IMR-90 (cell line): ENCODE measurements around the gene ABHD17B. TPM values are rescaled to one million over a fixed set of nuclear protein-coding genes. Genes with fewer than 3 reads are reported as not detected.

Experiments used
- ATAC-seq: fragments of 200-7000 bp; cut with Tn5 transposase; 2 replicates; pipeline ENCODE4 v1.9.1; 2020; ENCODE audit warnings: low read depth, mild to moderate bottlenecking, moderate library complexity
- BruUV-seq: library from RNA; stranded (reverse); fragments of 400-500 nt; replicated peaks from 2 replicates; lab custom pipeline; 2021; lab: Mats Ljungman, UMichigan
- CTCF ChIA-PET: fragments of 300-600 bp; formaldehyde crosslinking; extraction: SDS; loops from one replicate; lab custom pipeline; 2021; ENCODE audit warnings: antibody characterized with exemption; lab: Yijun Ruan, JAX
- POLR2A ChIA-PET: fragments of 300-600 bp; sonication (Branson Sonifier 250); formaldehyde crosslinking; loops from one replicate; lab custom pipeline; 2022; ENCODE audit warnings: antibody characterized with exemption; ENCODE audit not compliant: unreplicated experiment; lab: Charles Lee
- DNase-seq: peaks from one replicate; pipeline ENCODE4 v3.0.0; 2013
- H2AFZ ChIP-seq: replicated peaks from 2 replicates; pipeline ENCODE3; 2013; ENCODE audit warnings: low read length, mild to moderate bottlenecking; ENCODE audit not compliant: poor library complexity
- H2AK5ac ChIP-seq: 2 replicates; pipeline ENCODE4 v1.6.1; 2013; ENCODE audit warnings: low read depth, low read length, inconsistent platforms
- H2AK9ac ChIP-seq: replicated peaks from 2 replicates; pipeline ENCODE3; 2013; ENCODE audit warnings: mild to moderate bottlenecking, low read depth, low read length, moderate library complexity; ENCODE audit not compliant: poor library complexity
- H2BK120ac ChIP-seq: 2 replicates; pipeline ENCODE4 v1.6.1; 2013; ENCODE audit warnings: low read depth, low read length, inconsistent platforms
- H2BK15ac ChIP-seq: 3 replicates; pipeline ENCODE4 v1.6.1; 2013; ENCODE audit warnings: low read depth, low read length, inconsistent platforms
- H2BK20ac ChIP-seq: 2 replicates; pipeline ENCODE4 v1.6.1; 2013; ENCODE audit warnings: low read depth, mild to moderate bottlenecking, inconsistent platforms, low read length, moderate library complexity
- H2BK5ac ChIP-seq: 2 replicates; pipeline ENCODE4 v1.6.1; 2013; ENCODE audit warnings: mild to moderate bottlenecking, low read depth, low read length, inconsistent platforms; ENCODE audit not compliant: poor library complexity, severe bottlenecking
- H3K14ac ChIP-seq: replicated peaks from 2 replicates; pipeline ENCODE4 v1.6.1; 2013; ENCODE audit warnings: low read depth, low read length, inconsistent platforms
- H3K18ac ChIP-seq: 2 replicates; pipeline ENCODE4 v1.6.1; 2013; ENCODE audit warnings: low read depth, low read length, control low read depth
- H3K23ac ChIP-seq: 2 replicates; pipeline ENCODE4 v1.6.1; 2013; ENCODE audit warnings: low read depth, low read length, inconsistent platforms
- H3K27ac ChIP-seq: 2 replicates; pipeline ENCODE4 v1.5.1; 2013; ENCODE audit warnings: mild to moderate bottlenecking, control low read depth, low read length; ENCODE audit not compliant: insufficient read depth
- H3K27me3 ChIP-seq: 2 replicates; pipeline ENCODE4 v1.6.1; 2013; ENCODE audit warnings: low read length; ENCODE audit not compliant: control insufficient read depth, insufficient read depth
- H3K36me3 ChIP-seq: 2 replicates; pipeline ENCODE4 v1.6.1; 2013; ENCODE audit warnings: low read length, mixed read lengths; ENCODE audit not compliant: control insufficient read depth, insufficient read depth
- H3K4ac ChIP-seq: 2 replicates; pipeline ENCODE4 v1.6.1; 2013; ENCODE audit warnings: low read depth, low read length, inconsistent platforms
- H3K4me1 ChIP-seq: 2 replicates; pipeline ENCODE4 v1.6.1; 2013; ENCODE audit warnings: low read length, mixed read lengths; ENCODE audit not compliant: control insufficient read depth, insufficient read depth
- H3K4me2 ChIP-seq: 2 replicates; pipeline ENCODE4 v1.6.1; 2013; ENCODE audit warnings: low read depth, mild to moderate bottlenecking, control low read depth, low read length, moderate library complexity
- H3K4me3 ChIP-seq: 2 replicates; pipeline ENCODE4 v1.5.1; 2013; ENCODE audit warnings: low read depth, mild to moderate bottlenecking, control low read depth, low read length, moderate library complexity; ENCODE audit not compliant: insufficient read depth
- H3K56ac ChIP-seq: 2 replicates; pipeline ENCODE4 v1.6.1; 2013; ENCODE audit warnings: low read length, inconsistent platforms; ENCODE audit not compliant: insufficient read depth; ENCODE audit errors: extremely low read depth
- H3K79me1 ChIP-seq, 2 experiments: 2 replicates each; pipeline ENCODE4 v1.6.1; 2013; ENCODE audit warnings: low read length in 2 of 2, inconsistent platforms in 1 of 2, low read depth in 1 of 2
- H3K9ac ChIP-seq: 2 replicates; pipeline ENCODE4 v1.6.1; 2013; ENCODE audit warnings: low read depth, low read length, control low read depth
- H3K9me1 ChIP-seq: 2 replicates; pipeline ENCODE4 v1.6.1; 2013; ENCODE audit warnings: low read length, inconsistent platforms; ENCODE audit not compliant: insufficient read depth
- H3K9me3 ChIP-seq: 2 replicates; pipeline ENCODE4 v1.6.1; 2013; ENCODE audit warnings: low read length; ENCODE audit not compliant: control insufficient read depth, insufficient read depth
- H4K20me1 ChIP-seq: 2 replicates; pipeline ENCODE4 v1.6.1; 2013; ENCODE audit warnings: low read length, inconsistent platforms; ENCODE audit not compliant: insufficient read depth
- H4K5ac ChIP-seq: 2 replicates; pipeline ENCODE4 v1.6.1; 2013; ENCODE audit warnings: mild to moderate bottlenecking, low read depth, low read length, control low read depth
- H4K8ac ChIP-seq, 2 experiments: 2 replicates each; pipeline ENCODE4 v1.6.1; 2013; ENCODE audit warnings: low read depth in 2 of 2, low read length in 2 of 2, control low read depth in 1 of 2, inconsistent platforms in 1 of 2
- H4K91ac ChIP-seq: 2 replicates; pipeline ENCODE4 v1.6.1; 2013; ENCODE audit warnings: low read depth, low read length, inconsistent platforms; ENCODE audit not compliant: insufficient read depth
- BHLHE40 ChIP-seq: fragments of 150-350 bp; IDR thresholded peaks from 2 replicates; pipeline ENCODE4 v1.6.1; 2016; ENCODE audit warnings: mild to moderate bottlenecking, low read depth, low read length
- CEBPB ChIP-seq: IDR thresholded peaks from 2 replicates; pipeline ENCODE4 v1.6.1; 2012; ENCODE audit warnings: low read depth, low read length, improper control_type of control experiment
- FOS ChIP-seq: fragments of 150-350 bp; IDR thresholded peaks from 2 replicates; pipeline ENCODE4 v1.6.1; 2016; ENCODE audit warnings: low read depth, low read length
- NFE2L2 ChIP-seq: fragments of 150-350 bp; IDR thresholded peaks from 2 replicates; pipeline ENCODE4 v1.6.1; 2016; ENCODE audit warnings: low read depth, mild to moderate bottlenecking, low read length
- POLR2A ChIP-seq: IDR thresholded peaks from 2 replicates; pipeline ENCODE4 v1.6.1; 2012; ENCODE audit warnings: mild to moderate bottlenecking, low read depth, low read length
- USF2 ChIP-seq: fragments of 150-350 bp; IDR thresholded peaks from 2 replicates; pipeline ENCODE4 v1.6.1; 2017; ENCODE audit warnings: mild to moderate bottlenecking, antibody characterized with exemption, low read length, low read depth
- WGBS, 2 experiments: methylation state at CpG; one replicate each; pipeline versions ENCODE4 v1.1.5 to v1.1.7; 2013; ENCODE audit warnings: missing lambda C conversion rate in 2 of 2; ENCODE audit not compliant: insufficient read length in 1 of 2; ENCODE audit errors: extremely low coverage in 2 of 2; 5-methylcytosine and 5-hydroxymethylcytosine counted together
- dilution Hi-C: fragments of 300-500 bp; cut with HindIII; formaldehyde crosslinking; loops from one replicate; pipeline ENCODE4 v1.14.3; 2018; ENCODE audit warnings: low sequenced_read_pairs; ENCODE audit not compliant: unreplicated experiment
- in situ Hi-C: fragments of 300-500 bp; cut with MboI; formaldehyde crosslinking; loops from 3 replicates; pipeline ENCODE4 v1.14.3; 2019; ENCODE audit warnings: low sequenced_read_pairs, inconsistent platforms, mixed read lengths
- intact Hi-C: fragments of 100-400 bp; cut with micrococcal nuclease; formaldehyde crosslinking; loops from 2 replicates; pipeline ENCODE4 v1.10.0; 2022
- polyA plus RNA-seq, 3 experiments: library from polyadenylated mRNA; depleted of rRNA; stranded (reverse); fragments of >200 nt; gene quantifications; 2 replicates each; pipeline ENCODE4 v1.2.3, GENCODE V29; 2012; ENCODE audit warnings: low replicate concordance in 1 of 3
- total RNA-seq: library from RNA; depleted of rRNA; stranded (reverse); fragments of >200 nt; gene quantifications from 2 replicates; pipeline ENCODE4 v1.2.3, GENCODE V29; 2012
- TF ChIP-seq, protein P1 (sequence below): fragments of 150-350 bp; IDR thresholded peaks from 2 replicates; pipeline ENCODE4 v1.6.1; 2016; ENCODE audit warnings: low read depth, mild to moderate bottlenecking, low read length, moderate library complexity, borderline replicate concordance

ABHD17B gene
- total and polyA plus RNA-seq, 2 of the 4 experiments (the other 2 are of a cell fraction), result 7.5 to 16.8 TPM

- no TSS peak for BruUV-seq
- Histone ChIP-seq H3K27ac (no peak overlapping the region), H3K79me1 (peaks cover 16 to 52% of the 10 kb centered on the region in 2 experiments), H3K56ac (no peak overlapping the region), H2BK120ac (no peak overlapping the region), H4K5ac (no peak overlapping the region), H3K4me3 (no peak overlapping the region), H2BK15ac (no peak overlapping the region), H3K9me1 (no peaks in the 10 kb centered on the region), H2BK20ac (no peak overlapping the region), H3K4me1 (no peaks in the 10 kb centered on the region; the same call in none of the 2 replicates), H2AFZ (no peak overlapping the region), H4K20me1 (peaks cover 10% of the 10 kb centered on the region), H3K9ac (no peak overlapping the region), H4K8ac (no peak overlapping the region), H3K14ac (no peak overlapping the region), H2AK5ac (no peak overlapping the region), H3K36me3 (no peaks in the 10 kb centered on the region), H3K23ac (no peak overlapping the region), H3K4me2 (no peak overlapping the region), H2BK5ac (no peak overlapping the region), H4K91ac (no peak overlapping the region), H3K4ac (no peak overlapping the region), H3K18ac (no peak overlapping the region), H2AK9ac (no peak overlapping the region), H3K9me3 (no peaks in the 10 kb centered on the region), H3K27me3 (no peaks in the 10 kb centered on the region)
- ATAC-seq (no peak), DNase-seq (no peak)
- POLR2A ChIA-PET, result no interaction called here
- WGBS, 2 experiments, result no CpG with 5 or more reads among the region's 1 CpG
- CTCF ChIA-PET, result no interaction called here
- in situ Hi-C loops (no loop called here), dilution Hi-C loops (no loop called here), intact Hi-C loops (no loop called here)
- TF ChIP-seq FOS (no peak), NFE2L2 (no peak), USF2 (no peak), BHLHE40 (no peak), POLR2A (no peak), CEBPB (no peak)
- TF ChIP-seq, protein P1, sequence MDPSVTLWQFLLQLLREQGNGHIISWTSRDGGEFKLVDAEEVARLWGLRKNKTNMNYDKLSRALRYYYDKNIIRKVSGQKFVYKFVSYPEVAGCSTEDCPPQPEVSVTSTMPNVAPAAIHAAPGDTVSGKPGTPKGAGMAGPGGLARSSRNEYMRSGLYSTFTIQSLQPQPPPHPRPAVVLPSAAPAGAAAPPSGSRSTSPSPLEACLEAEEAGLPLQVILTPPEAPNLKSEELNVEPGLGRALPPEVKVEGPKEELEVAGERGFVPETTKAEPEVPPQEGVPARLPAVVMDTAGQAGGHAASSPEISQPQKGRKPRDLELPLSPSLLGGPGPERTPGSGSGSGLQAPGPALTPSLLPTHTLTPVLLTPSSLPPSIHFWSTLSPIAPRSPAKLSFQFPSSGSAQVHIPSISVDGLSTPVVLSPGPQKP, result no peak
Observed at GRCh38 chr9:71897577-71897976, 13.4 kb downstream of the ABHD17B start.
